ENCODE results near the gene AATF.

Gene AATF

DNA sequence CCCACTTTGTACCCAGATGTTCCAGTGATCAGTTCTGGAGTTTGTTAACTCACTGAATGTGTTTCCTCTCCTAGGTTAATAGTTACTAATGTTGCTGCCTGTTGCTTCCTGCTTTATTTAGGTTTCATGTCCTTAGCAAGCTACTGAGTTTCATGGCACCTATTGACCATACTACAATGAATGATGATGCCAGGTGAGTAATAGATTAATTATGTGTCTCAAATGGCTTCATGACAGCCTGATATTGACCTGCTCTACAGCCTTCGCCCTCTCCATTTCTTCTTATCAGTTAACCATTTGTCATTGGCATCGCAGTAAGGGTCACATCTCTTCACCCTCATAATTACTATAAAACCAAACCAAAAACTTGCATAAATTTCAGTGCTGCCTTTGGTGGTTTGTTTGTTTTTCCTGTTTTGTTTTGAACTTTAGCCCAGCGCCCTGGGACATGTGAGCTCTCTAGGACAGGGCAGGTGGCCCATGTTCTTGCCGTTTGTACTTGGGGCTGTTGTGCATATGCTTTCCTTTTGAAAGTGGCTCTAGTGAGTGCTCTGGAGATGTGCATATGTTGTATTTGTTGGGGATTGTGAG is 82.8 kb downstream of the AATF start:
- no peaks in the 10 kb centered on the region for H3K4me1 ChIP-seq (ENCODE audit: insufficient read depth, low read length)
- no peak overlapping the region for H2AFZ ChIP-seq (ENCODE audit: low read depth, low read length)
- peaks cover 12% of the 10 kb centered on the region for H3K9me3 ChIP-seq (ENCODE audit: low read length)
- H3K27me3 ChIP-seq (ENCODE audit: insufficient read depth, low read length): no peaks in the 10 kb centered on the region
- no peak overlapping the region for H3K4me3 ChIP-seq (ENCODE audit: low read length)
- H3K36me3 ChIP-seq (ENCODE audit: insufficient read depth, low read length): peaks cover 13% of the 10 kb centered on the region

DNA sequence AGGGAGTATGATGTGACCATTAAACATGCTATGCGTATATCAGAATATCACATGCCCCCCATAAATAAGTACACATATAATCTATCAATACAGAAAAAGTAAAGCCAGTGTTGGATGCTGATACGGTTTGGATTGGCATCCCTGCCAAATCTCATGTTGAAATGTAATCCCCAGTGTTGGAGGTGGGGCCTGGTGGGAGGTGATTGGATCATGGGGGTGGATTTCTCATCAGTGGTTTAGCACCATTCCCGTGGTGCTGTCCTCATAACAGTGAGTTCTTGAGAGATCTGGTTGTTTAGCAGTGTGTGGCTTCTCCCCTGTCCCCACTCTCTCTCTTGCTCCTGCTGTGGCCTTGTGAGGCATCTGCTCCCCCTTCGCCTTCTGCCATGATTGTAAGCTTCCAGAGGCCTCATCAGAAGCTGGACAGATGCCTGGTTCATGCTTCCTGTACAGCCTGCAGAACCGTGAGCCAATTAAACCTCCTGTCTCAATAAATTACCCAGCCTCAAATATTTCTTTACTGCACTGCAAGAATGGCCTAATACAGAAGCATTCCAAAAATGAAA is 88.9 kb downstream of the AATF start:
- no peaks in the 10 kb centered on the region for H3K9me3 ChIP-seq (ENCODE audit: low read length)
- no peak overlapping the region for H3K4me3 ChIP-seq (ENCODE audit: low read length)
- no peaks in the 10 kb centered on the region for H3K36me3 ChIP-seq (ENCODE audit: insufficient read depth, low read length)
- no peaks in the 10 kb centered on the region for H3K27me3 ChIP-seq (ENCODE audit: insufficient read depth, low read length)
- H2AFZ ChIP-seq (ENCODE audit: low read depth, low read length): no peak overlapping the region
- no peaks in the 10 kb centered on the region for H3K4me1 ChIP-seq (ENCODE audit: insufficient read depth, low read length)

DNA sequence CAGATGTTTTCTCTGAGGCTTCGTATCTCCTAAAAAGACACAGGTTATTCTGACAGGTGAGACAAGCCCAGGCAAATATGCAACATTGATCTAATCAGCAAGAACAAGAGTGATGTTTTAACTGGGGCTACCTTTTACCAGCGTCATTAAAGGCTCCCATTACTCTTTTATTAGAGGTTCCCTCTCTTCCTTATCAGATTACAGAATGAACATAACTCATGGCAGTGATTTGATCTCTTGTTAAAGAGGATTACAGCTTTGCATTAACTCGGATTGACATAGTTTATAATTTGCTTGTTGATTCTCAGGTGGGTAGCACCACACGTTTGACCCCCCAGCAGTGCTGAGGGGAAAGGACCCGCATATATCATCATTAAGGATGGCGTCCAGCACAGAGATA is 90.5 kb downstream of the AATF start:
- no peaks in the 10 kb centered on the region for H3K9me3 ChIP-seq (ENCODE audit: low read length)
- H3K36me3 ChIP-seq (ENCODE audit: insufficient read depth, low read length): no peaks in the 10 kb centered on the region
- H2AFZ ChIP-seq (ENCODE audit: low read depth, low read length): no peak overlapping the region
- no peak overlapping the region for H3K4me3 ChIP-seq (ENCODE audit: low read length)
- H3K4me1 ChIP-seq (ENCODE audit: insufficient read depth, low read length): peaks cover 7% of the 10 kb centered on the region
- H3K27me3 ChIP-seq (ENCODE audit: insufficient read depth, low read length): no peaks in the 10 kb centered on the region

DNA sequence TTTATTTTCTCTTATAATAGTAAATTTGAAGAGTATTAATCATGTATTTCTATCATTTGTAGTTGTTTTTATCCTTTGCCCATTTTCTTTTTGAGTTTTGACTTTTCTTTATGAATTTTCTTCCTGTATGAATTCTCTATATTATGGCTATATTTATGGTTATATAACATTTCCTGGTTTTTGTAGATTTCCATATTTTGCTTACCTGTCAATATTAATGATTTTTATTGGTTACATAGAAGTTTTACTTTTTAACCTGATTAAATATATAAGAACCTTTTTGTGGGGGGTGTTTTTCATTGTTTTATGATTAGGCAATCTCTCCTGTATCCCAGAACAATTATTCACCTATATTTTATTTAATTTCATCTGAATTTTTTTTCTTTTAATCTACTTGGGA is 93.2 kb downstream of the AATF start:
- H3K27me3 ChIP-seq (ENCODE audit: insufficient read depth, low read length): no peaks in the 10 kb centered on the region
- no peaks in the 10 kb centered on the region for H3K9me3 ChIP-seq (ENCODE audit: low read length)
- no peak overlapping the region for H3K4me3 ChIP-seq (ENCODE audit: low read length)
- H3K36me3 ChIP-seq (ENCODE audit: insufficient read depth, low read length): no peaks in the 10 kb centered on the region
- no peak overlapping the region for H2AFZ ChIP-seq (ENCODE audit: low read depth, low read length)
- peaks cover 31% of the 10 kb centered on the region for H3K4me1 ChIP-seq (ENCODE audit: insufficient read depth, low read length)

DNA sequence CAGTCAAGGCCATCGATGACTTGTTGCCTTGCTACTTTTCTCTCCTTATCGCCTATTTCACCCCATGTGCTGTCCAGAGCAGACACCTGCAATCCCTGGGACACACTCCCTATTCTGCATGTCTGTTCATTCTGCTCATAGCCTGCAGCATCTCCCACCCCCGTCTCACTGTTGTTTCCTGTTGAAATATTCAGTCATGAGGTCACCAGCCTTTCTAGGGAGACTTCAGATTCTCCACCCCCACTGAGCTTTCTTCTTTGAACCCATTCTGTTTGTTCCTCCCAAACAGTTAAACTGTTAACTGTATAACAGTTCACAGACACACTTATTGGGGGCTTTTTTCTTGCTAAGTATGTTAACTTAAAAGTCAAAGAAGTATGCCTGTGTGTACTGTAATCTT is 94.4 kb downstream of the AATF start:
- H3K36me3 ChIP-seq (ENCODE audit: insufficient read depth, low read length): no peaks in the 10 kb centered on the region
- no peaks in the 10 kb centered on the region for H3K9me3 ChIP-seq (ENCODE audit: low read length)
- H2AFZ ChIP-seq (ENCODE audit: low read depth, low read length): no peak overlapping the region
- no peak overlapping the region for H3K4me3 ChIP-seq (ENCODE audit: low read length)
- peaks cover 37% of the 10 kb centered on the region for H3K4me1 ChIP-seq (ENCODE audit: insufficient read depth, low read length)
- no peaks in the 10 kb centered on the region for H3K27me3 ChIP-seq (ENCODE audit: insufficient read depth, low read length)

DNA sequence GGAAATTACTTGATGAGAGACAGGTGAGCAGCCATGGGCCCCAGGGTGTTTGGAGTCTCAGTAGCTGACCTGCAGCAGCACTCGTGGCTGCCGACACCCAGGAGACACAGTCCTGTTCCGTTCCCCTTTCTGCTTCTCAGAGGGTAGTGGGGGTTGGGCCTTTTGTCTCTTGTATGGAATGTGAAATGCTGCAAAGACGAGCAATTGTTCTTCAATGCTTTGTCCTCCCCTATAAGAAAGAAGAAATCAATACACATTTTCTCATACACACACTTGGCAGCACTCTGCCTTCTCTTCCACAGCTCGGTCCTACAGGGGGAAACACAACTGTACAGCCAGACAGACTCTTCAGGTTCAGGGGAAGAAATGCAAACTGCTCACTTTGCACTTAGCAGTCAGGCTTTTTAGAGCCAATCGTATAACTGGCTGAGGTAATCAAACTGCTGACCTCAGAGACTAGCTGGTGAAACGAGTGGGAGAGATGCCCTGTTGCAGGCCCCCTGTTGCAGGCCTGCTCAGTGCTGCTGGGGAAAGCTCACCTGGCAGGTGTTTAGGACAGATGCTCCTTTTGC is 96.7 kb downstream of the AATF start:
- H3K4me1 ChIP-seq (ENCODE audit: insufficient read depth, low read length): peaks cover 37% of the 10 kb centered on the region
- H3K36me3 ChIP-seq (ENCODE audit: insufficient read depth, low read length): no peaks in the 10 kb centered on the region
- no peak overlapping the region for H3K4me3 ChIP-seq (ENCODE audit: low read length)
- no peak overlapping the region for H2AFZ ChIP-seq (ENCODE audit: low read depth, low read length)
- H3K27me3 ChIP-seq (ENCODE audit: insufficient read depth, low read length): no peaks in the 10 kb centered on the region
- no peaks in the 10 kb centered on the region for H3K9me3 ChIP-seq (ENCODE audit: low read length)

DNA sequence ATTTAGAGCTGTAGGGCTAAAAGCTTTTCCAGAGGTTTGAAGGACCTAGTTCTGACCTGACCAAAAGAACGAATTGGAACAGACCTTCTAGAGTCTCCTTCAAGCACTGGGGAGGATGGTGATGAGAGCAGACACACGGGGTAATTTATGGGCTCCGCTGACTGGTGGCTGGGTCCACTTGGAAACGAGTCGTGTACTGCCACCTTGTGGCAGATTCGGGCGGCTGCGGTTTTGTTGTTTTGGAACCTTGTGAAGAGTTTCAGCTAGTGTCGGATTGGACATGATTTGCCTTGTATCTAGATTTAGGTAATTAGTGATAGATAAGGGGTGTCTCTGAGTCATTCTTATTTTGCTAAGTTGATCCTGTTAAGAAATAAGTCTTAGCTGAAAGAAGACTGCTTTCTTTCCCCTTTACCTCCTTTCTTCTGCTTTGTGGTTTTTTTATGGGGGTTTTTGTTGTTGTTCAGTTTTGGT is 98.9 kb downstream of the AATF start:
- Histone ChIP-seq H2AFZ (ENCODE audit: low read depth, low read length) (no peak overlapping the region), H3K36me3 (ENCODE audit: insufficient read depth, low read length) (no peaks in the 10 kb centered on the region), H3K4me3 (ENCODE audit: low read length) (no peak overlapping the region), H3K4me1 (ENCODE audit: insufficient read depth, low read length) (peaks cover 41% of the 10 kb centered on the region), H3K27me3 (ENCODE audit: insufficient read depth, low read length) (no peaks in the 10 kb centered on the region), H3K9me3 (ENCODE audit: low read length) (no peaks in the 10 kb centered on the region)

DNA sequence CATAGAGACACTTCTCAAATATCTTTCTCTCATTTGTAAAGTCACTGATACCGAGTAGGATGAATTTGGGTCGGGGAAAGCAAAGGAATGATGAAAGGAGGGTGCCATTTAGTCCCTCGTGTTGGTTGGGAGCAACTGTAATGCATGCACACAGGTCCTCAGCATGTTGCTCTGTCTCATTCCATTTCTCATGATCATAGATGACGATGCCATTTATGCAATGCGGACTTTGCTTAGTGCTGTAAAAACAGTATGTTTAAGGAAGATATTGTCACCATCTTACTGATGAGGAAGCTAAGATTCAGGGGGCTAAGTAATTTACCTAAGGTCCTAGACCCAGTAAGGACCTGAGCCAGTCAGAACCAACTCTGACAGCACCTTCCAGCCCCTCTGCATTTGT is 100.1 kb downstream of the AATF start:
- H3K27me3 ChIP-seq (ENCODE audit: insufficient read depth, low read length): no peaks in the 10 kb centered on the region
- no peaks in the 10 kb centered on the region for H3K36me3 ChIP-seq (ENCODE audit: insufficient read depth, low read length)
- no peak overlapping the region for H3K4me3 ChIP-seq (ENCODE audit: low read length)
- H2AFZ ChIP-seq (ENCODE audit: low read depth, low read length): no peak overlapping the region
- no peaks in the 10 kb centered on the region for H3K9me3 ChIP-seq (ENCODE audit: low read length)
- peaks cover 36% of the 10 kb centered on the region for H3K4me1 ChIP-seq (ENCODE audit: insufficient read depth, low read length)

DNA sequence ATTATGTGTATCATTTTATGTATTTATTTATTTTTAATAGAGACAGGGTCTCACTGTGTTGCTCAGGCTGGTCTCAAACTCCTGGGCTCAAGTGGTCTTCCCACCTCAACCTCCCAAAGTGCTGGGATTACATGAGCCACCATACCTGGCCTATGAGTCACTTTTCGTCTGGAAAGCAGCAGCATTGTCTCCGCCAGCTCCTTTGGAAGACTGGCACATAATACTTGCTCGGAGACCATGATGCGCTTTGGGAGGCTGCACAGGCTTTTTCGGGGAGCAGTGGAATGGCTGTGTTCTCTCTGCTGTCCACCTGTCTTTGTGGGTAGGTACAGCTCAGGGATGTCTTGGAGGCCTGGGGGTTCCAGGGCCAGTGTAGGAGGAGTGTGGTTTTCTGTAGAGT is 102.2 kb downstream of the AATF start:
- H2AFZ ChIP-seq (ENCODE audit: low read depth, low read length): no peak overlapping the region
- H3K9me3 ChIP-seq (ENCODE audit: low read length): no peaks in the 10 kb centered on the region
- no peaks in the 10 kb centered on the region for H3K36me3 ChIP-seq (ENCODE audit: insufficient read depth, low read length)
- H3K27me3 ChIP-seq (ENCODE audit: insufficient read depth, low read length): no peaks in the 10 kb centered on the region
- H3K4me3 ChIP-seq (ENCODE audit: low read length): no peak overlapping the region
- peaks cover 20% of the 10 kb centered on the region for H3K4me1 ChIP-seq (ENCODE audit: insufficient read depth, low read length)

DNA sequence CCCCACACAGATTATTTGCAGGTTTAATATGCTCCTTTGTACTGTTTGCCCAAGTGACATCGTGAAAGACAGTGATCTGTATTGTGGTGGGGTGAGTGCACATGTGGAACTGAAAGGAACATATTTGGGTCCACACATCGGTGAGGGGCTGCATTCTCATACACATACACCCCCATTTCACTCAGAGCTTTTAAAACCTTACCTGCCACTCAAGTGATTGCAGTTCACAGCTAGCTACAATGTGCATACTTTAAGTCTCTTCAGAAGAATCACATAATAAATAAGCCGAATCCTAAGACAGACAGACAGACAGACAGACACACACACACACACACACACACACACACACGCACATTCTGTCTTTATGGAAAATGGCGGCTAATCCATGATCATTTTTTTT is 102.6 kb downstream of the AATF start:
- no peaks in the 10 kb centered on the region for H3K9me3 ChIP-seq (ENCODE audit: low read length)

DNA sequence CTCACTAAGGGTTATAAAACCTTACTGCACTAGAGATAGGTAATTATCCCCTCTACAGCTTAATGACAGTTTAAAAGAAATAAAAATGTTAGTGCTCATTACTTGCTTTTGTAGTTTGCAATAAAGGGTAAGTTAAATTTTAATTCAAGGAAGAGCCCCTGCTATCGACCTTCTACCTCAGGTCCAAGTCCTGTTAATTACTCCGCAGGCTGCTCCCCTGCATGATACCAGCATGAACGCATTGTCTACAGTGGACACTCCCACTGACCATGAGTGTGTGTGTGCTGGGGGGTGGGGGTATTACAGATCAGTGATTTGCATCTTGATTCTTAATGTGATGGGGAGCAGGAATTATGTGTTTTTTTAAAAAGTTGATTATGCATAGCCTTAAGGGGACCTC is 103.1 kb downstream of the AATF start:
- peaks cover 11% of the 10 kb centered on the region for H3K4me1 ChIP-seq (ENCODE audit: insufficient read depth, low read length)
- H3K9me3 ChIP-seq (ENCODE audit: low read length): no peaks in the 10 kb centered on the region
- H3K36me3 ChIP-seq (ENCODE audit: insufficient read depth, low read length): peaks cover 5% of the 10 kb centered on the region
- H3K27me3 ChIP-seq (ENCODE audit: insufficient read depth, low read length): no peaks in the 10 kb centered on the region
- no peak overlapping the region for H3K4me3 ChIP-seq (ENCODE audit: low read length)
- H2AFZ ChIP-seq (ENCODE audit: low read depth, low read length): no peak overlapping the region

More for the DNA sequence above, 102.6 kb downstream of the AATF start:
- Histone ChIP-seq H3K27me3 (ENCODE audit: insufficient read depth, low read length) (no peaks in the 10 kb centered on the region), H3K4me3 (ENCODE audit: low read length) (no peak overlapping the region), H2AFZ (ENCODE audit: low read depth, low read length) (no peak overlapping the region), H3K36me3 (ENCODE audit: insufficient read depth, low read length) (peaks cover under 1% of the 10 kb centered on the region), H3K4me1 (ENCODE audit: insufficient read depth, low read length) (peaks cover 16% of the 10 kb centered on the region)

DNA sequence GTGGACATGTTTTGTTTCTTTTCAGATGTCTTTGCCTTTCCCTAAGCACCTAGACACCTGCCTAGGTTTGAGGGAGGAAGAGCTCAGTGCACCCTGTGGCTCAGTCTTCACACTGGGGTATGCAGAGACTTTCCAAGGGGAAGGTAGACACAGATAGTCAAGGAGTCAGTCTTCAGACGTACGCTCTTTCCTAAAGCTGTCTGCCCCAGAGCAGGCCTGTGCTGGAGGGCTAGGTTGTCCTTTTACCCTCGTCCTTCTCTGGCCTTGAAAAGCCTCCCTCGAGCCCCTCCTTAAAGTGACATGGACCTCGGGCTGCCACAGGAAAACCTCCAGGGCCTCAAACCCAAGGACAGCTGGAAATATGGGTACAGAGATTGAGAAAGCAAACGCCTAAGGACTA is 103.7 kb downstream of the AATF start:
- H3K27me3 ChIP-seq (ENCODE audit: insufficient read depth, low read length): no peaks in the 10 kb centered on the region
- H3K4me1 ChIP-seq (ENCODE audit: insufficient read depth, low read length): peaks cover 5% of the 10 kb centered on the region
- H3K36me3 ChIP-seq (ENCODE audit: insufficient read depth, low read length): peaks cover 7% of the 10 kb centered on the region
- H3K4me3 ChIP-seq (ENCODE audit: low read length): no peak overlapping the region
- no peak overlapping the region for H2AFZ ChIP-seq (ENCODE audit: low read depth, low read length)
- H3K9me3 ChIP-seq (ENCODE audit: low read length): no peaks in the 10 kb centered on the region

DNA sequence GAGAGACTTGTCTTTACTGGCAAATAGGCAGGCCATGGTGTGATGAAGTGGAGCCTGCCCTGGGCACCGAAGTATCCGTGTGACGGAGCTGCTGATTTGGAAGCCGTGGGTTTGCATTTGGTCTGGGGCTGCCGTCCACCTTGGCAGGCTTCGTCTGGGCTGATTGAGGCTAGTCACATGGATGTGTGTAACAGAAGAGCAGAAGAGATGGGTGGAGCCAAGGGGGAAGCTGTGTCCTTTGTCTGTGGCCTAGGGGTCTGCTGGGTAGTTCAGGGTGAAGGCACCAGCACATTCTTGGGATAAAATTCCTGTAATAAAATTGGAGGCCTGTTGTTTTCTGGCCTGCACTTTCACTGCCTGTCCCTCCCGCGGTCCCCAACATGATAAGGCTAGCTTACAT is 106.1 kb downstream of the AATF start:
- H3K9me3 ChIP-seq (ENCODE audit: low read length): no peaks in the 10 kb centered on the region
- H2AFZ ChIP-seq (ENCODE audit: low read depth, low read length): no peak overlapping the region
- no peak overlapping the region for H3K4me3 ChIP-seq (ENCODE audit: low read length)
- H3K36me3 ChIP-seq (ENCODE audit: insufficient read depth, low read length): peaks cover 7% of the 10 kb centered on the region
- H3K27me3 ChIP-seq (ENCODE audit: insufficient read depth, low read length): no peaks in the 10 kb centered on the region
- peaks cover 4% of the 10 kb centered on the region for H3K4me1 ChIP-seq (ENCODE audit: insufficient read depth, low read length)

DNA sequence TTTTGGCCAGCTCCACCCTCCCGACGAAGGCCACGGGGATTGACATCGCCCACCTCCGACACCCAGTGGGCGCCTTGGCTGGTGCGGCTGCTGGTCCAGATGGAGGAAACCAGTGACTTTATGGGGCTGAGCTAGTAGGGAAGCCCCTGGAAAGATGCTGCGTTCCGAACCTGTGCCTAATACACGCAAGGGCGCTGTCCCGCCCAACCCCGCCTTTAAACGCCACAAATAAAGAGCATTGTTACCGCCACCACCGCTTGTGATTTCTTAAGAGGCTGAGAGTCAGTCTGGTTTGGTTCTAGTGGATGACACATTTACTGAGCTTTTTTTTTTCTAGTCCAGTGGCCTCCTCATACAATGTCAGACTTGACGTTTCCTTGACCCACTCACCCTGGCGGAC is 107.9 kb downstream of the AATF start:
- Histone ChIP-seq H3K9me3 (ENCODE audit: low read length) (no peaks in the 10 kb centered on the region), H3K27me3 (ENCODE audit: insufficient read depth, low read length) (no peaks in the 10 kb centered on the region), H3K36me3 (ENCODE audit: insufficient read depth, low read length) (peaks cover 7% of the 10 kb centered on the region), H3K4me1 (ENCODE audit: insufficient read depth, low read length) (peaks cover 4% of the 10 kb centered on the region), H3K4me3 (ENCODE audit: low read length) (no peak overlapping the region), H2AFZ (ENCODE audit: low read depth, low read length) (no peak overlapping the region)
